Central memory CD4-positive, alpha-beta T cell (primary cell): ENCODE measurements around the gene ZNF791.
"Not testable (repeated sequence)": the region's sequence is repeated elsewhere in the genome, so short reads cannot be mapped to it uniquely, and the experiment has no call there.

Experiments
- DNase-seq: peaks from one replicate; pipeline ENCODE4 v3.0.0; 2022

Gene ZNF791

DNA sequence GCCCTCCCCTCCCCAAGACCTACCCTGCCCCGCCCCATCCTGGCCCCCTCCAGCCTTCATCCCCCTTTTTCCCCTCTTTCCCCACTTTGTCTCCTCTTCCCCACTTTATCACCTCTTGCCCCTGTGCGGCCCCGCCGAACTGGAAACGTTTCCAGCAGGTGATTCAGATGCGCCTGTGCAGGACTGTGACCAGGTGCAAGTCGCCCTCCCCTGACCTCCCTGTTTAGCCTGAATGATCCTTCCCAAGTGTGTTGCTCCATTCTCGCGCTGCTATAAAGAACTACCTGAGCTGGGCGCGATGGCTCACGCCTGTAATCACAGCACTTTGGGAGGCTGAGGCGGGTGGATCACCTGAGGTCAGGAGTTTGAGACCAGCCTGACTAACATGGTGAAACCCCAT lies 25.9 kb downstream of the ZNF791 start:
- DNase-seq, result no peak

DNA sequence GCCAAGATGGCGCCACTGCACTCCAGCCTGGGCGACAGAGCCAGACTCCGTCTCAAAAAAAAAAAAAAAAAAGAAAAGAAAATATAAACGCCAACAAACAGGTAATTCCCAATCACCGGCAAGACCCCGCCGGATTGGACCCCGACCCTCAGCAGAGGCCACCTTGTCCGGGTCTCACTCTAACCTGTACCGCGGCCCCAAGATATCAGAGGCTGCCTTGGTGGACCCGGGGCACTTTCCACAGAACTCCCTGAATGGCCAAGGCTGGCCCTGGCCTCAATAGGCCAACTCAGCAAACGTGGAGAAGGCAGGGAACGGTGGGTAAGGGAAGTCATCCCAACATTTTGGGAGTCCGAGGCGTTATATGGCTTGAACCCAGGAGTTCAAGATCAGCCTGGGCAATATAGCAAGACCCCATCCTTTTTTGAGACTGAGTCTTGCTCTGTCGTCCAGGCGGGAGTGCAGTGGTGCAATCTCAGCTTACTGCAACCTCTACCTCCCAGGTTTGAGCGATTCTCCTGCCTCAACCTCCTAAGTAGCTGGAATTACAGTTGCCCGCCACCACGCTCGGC lies 28.0 kb downstream of the ZNF791 start:
- DNase-seq, result no peak

DNA sequence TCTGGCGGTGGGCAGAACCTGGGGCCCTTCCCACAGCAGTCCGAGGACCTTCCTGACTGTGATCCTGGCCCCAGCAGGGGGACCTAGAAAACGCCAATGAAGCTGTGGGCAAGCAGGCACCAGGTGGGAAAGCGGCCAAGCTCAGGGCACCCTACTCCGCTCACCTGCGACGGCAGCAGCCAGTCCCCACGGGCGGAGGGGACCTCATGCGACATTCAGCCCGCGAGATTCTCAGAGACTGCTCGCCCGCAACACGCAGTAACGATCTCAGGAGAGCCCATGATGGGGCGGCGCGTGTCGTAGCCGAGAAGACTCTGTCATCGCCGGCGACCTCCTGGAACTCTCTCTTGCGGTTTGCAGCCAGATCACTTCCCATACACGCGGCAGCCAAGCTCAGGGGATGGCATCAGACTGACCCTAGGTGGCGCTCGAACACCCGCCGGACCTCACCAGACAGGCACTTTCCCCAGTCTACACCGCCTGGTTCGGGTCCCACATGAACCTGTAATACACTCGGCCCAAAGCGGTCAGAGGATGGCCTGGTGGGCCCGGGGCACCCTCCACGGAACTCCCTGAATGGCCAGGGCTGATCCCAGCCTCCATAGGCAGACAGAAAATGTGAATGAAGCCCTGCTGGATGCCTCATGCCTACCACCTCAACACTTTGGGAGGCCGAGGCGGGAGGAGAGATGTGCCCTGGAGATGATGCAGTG lies 29.3 kb downstream of the ZNF791 start:
- DNase-seq, result peak; percentile 70

DNA sequence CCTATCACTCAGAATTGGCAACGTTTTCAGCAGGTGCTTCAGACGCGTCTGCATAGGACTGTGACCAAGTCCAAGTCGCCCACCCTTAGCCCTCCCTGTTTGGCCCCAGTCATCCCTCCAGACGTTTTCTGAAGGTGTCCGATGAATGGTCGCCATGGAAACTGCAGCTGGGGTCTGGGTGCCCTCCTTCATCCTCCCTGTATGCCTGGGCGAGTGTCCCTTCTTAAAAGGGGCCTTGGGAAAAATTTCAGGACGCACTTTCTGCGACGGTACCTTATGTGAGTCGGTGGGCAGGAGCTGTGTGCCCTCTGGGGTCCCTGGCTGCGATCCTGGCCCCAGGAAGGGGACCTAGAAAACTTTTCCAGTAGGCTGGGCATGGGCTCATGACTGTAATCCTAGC lies 30.7 kb downstream of the ZNF791 start:
- no peak for DNase-seq

DNA sequence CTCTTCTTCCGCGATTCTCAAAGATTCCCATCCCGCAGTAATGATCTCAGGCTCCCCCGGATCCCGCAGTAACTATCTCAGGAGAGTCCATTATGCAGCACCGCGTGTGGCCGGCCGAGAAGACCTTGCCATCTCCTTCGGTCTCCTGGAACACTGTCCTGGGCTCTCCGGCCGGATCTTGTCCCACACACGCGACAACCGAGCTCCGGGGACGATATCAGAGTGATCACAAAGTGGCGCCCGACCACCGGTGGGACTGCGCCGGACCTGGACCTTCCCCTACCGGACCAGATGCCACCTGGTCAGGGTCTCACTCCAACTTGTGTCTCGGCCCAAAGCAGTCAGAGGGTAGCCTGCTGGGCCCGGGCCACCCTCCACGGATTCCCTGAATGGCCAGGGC lies 31.8 kb downstream of the ZNF791 start:
- no peak for DNase-seq

DNA sequence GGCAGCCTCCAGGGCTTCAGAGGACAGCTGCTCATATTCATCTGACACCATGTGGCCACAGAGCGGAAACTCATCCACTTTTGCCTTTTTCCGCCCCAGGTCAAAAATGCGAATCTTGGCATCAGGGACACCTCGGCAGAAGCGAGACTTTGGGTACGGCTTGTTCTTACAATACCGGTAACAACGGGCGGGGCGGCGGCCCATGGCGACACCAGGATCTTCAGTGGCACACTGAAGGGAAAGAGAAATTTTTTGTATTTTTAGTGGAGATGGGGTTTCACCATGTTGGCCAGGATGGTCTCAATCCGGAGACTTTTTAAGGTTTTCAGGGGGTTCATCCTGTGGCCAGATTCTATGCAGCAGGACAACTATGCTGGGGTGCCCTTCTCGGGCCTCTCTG lies 33.0 kb downstream of the ZNF791 start:
- not testable (repeated sequence) for DNase-seq

DNA sequence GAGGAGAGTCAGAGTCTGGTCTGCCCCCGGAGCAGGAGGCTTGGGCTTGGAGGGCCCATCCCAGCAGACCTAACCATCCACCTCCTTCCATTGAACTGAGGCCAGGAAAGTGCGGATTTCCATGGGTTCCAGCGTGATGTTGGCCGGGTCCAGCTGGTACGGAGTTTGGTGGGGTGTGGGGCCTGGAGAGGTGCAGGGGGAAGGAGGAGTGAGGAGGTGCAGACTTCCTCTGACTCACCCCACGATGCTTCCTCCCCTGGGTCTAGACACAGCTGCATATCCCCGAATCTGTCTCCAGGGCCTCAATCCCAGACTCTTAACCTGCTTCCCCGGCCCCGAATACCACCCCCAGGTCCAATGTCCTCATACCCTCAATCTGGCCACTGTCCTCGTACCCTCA lies 35.8 kb downstream of the ZNF791 start:
- DNase-seq, result no peak

DNA sequence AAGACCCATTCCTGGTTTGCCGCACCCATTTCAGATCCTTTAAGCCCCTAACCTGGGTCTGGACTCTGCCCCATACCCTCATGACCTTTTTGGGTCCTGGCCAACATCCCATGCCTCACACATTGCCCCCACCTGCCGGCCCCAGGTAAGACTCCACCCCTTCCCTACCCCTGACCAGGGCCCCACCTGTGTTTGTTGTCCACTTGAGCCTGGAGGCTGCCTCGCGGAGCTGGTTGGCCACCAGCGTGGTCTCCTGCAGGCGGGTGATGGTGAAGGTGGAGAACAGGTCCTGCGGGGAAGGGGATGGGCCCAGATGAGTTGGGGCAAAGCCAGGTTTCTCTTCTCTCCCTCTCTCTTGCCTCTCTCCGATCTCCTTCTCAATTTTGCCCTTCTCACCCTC lies 36.3 kb downstream of the ZNF791 start:
- no peak for DNase-seq

DNA sequence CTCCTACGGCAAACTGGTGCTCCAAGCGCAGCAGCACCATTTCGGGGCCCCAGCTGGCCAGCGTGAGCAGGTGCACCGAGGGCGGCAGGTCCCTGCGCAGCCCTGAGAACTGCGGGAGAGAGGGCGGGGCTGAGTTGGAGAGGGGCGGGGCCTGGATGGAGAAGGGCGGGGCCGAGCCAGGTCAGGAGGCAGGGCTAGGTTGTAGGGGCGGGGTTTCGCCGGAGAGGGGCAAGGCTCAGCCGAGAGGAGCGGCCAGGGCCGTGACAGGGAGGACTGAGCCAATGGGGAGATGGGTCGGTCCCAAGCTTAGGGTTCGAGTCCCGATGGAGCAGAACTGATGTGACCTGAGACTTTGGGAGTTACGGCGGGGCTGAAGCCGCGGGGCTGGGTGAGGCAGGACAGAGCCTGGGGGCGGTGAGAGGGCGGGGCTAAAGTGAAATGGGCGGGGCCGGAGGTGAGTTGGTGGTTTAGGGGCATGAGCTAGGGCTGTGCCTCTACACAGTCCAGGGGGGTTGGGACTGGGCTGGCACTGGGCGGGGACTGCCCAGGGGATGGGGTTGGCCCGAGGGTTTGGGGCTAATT lies 36.9 kb downstream of the ZNF791 start:
- DNase-seq, result no peak

DNA sequence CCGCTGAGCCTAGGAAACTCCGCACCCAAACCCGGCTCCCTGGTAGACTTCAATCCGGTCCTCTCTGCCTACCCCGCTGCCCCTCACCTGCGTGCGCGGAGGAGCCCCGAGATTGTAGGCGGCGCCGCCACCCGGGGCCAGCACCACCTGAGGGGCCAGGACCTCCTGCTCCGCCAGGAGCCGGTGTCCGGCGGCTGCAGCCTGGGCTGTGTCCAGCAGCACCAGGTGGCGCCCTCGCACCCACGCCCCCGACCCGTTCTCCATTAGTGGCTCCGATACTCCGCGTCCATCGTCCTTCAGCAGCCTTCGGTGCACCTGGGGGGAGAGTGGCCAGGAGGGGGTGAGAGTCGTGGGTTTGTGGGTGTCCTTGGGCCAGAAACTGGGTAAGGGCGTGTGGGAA lies 37.4 kb downstream of the ZNF791 start:
- no peak for DNase-seq

DNA sequence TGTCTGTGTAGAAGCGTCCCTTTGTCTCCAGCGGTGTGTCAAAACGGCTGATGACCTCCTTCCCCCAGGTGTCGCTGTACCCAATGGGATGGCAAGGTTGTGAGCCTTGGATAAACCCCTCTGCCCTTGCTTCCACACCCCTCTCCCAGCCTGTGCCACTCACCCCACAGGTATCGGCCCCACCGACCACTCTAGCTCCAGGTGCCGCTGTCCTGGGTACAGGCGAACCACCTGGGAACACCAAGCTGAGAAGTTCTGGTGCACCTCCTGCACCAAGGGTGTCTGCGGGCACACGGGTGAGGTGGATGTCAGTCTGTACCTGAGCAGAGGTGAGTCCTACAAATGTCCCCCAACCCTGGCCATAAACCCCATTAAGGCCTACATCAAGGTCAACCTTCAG lies 39.2 kb downstream of the ZNF791 start:
- DNase-seq, result no peak

DNA sequence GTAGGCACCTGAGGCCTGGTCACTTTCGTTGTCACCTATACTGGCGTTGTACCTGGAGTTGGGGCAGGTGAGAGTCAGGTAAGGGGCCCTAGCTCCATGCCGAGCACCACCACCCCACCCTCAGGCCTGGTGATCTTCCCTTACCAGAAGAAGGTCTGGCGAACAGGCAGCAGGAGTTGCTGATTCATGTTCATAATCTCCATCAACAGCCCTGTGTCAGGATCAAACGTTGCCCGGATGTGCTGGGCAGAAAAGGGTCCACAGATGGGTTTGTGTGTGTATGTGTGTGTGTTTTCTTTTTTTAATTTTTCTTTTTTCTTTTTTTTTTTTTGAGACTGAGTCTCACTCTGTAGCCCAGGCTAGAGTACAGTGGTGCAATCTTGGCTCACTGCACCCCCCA lies 41.5 kb downstream of the ZNF791 start:
- DNase-seq, result no peak

DNA sequence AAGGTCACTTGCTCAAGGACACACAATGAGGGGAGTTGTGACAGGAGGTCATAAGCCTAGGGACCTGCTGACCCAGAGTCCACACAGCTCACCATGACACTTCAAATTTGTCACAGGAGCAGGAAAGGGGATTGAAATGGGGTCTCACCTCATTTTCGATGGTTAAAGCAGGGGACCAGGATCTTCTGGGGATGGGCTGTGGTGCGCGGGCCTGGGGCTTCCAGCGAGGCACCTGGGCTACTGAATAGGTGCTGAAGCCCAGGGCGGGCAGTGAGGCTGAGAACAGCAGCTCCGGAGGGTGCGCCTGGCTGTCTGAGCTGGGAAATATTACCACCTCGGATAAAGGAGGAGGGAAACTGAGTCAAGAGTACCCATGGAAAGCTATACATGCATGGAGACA lies 44.8 kb downstream of the ZNF791 start:
- DNase-seq, result no peak

DNA sequence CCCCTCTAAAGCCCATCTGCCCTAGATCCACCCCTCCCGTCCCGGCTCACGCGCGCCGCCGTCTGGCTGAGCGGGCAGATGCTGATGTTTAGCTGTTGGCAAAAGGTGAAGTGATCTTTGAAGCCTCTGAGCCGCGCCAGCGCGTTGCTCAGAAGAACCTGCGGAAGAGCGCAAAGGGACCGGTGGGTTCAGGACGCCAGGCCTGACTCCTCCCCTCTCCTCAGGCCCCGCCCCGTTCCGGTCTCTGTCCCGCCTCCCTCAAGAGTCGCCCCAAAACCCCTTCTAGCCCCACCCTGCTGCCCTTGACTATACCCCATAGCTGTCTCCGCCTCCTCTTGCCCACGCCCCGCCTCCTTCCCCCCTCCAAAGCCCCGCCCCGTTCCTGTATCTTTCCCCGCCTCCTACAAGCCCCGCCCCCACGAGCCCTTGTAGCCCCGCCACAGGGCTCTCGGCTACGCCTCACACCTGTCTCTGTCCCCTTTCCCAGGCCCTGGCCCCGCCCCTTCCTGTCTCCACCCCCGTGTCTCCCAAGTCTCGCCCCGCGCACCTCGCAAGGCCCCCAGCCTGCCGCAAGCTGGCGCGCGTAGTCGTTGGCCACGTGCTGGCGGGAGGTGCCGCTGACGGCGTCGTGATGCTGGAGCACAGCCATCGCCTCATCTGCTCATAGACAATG lies 46.3 kb downstream of the ZNF791 start:
- no peak for DNase-seq

DNA sequence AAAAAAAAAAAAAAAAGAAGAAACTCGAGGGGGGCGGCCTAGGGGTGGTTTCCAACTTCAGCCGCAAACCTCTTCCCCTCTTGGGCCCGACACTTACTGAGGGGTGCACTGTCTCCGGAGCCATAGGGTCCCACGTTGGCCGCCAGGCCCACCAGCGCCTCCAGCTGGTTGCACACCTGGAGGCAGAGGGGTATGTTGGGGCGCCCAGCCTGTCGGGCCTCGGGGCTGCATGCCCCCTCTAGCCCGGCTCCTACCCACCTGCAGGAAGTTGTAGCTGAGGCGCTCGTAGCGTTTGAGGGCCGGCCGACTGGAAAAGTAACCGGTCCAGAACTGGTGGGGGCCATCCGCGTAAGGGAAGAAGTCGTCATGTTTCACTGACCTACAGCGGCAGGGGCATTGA lies 47.2 kb downstream of the ZNF791 start:
- DNase-seq, result no peak

DNA sequence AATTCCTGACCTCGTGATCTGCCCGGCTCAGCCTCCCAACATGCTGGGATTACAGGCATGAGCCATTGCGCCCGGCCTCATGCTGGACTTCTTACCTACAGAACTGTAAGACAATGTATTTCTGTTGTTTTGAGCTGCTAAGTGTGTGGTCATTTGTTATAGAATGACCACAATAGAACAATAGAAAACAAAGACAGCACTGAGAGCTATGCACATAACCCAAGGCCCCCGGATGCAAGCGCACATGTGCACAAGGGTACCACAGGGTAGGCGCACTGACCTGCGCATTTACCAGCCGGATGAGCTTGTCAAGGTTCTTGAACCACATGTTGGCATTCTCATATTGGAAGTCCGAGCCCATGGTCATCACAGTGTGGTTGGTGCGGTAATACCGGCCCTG lies 50.3 kb downstream of the ZNF791 start:
- no peak for DNase-seq

DNA sequence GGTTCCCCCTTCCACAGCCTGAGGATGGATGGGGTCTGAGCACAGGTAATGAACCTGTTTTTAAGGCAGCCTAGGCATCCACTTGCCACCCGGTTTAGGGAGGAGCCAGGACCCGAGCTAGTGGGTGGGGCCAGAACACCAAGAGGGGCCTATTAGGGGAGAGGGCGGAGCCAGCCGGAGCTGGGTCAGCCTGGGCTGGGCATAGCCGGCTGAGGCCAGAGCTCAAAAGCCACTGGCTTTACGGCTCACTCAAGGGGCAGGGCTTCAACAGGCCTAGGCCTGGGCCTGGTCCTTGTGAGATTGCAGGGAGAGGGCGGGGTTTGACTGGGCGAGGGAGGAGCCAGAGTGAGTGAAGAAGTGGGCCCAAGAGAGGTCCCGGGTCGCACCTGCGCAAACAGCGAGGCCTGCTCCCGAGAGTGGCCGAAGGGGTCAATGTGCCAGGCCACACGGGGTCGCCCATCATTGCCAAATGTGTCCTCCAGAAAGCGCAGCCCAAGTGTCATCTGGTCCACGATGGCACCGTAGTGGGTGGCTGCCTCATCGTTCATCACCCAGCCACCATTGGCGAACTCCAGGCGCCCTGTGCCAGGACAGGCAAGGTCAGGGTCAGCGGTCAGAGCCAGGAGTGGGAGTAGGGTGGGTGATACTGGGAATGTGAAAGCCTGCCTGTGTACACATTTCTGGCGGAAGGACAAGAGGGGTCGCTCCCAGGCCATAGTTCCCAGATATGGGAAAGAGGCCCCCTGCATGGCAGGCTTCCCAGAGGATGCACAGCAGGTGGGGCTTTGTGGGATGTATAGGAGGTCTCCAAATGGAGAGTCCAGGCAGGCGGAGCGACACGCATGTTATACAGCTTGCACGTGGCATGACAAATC lies 53.9 kb downstream of the ZNF791 start:
- no peak for DNase-seq

DNA sequence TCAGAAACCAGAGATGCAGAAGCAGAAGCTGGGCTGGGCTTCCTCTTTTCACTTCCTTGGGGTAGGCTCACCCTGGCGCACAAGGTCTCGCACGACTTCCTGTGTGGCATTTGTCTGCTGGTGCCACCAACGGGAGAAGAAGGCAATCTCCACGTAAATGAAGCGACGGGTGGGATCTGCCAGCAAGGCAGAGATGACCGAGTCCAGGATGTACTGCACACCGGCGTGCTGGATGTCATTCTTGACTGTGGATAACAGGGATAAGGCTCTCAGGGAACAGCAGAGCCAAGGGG lies 54.5 kb downstream of the ZNF791 start:
- DNase-seq, result peak; percentile 54

DNA sequence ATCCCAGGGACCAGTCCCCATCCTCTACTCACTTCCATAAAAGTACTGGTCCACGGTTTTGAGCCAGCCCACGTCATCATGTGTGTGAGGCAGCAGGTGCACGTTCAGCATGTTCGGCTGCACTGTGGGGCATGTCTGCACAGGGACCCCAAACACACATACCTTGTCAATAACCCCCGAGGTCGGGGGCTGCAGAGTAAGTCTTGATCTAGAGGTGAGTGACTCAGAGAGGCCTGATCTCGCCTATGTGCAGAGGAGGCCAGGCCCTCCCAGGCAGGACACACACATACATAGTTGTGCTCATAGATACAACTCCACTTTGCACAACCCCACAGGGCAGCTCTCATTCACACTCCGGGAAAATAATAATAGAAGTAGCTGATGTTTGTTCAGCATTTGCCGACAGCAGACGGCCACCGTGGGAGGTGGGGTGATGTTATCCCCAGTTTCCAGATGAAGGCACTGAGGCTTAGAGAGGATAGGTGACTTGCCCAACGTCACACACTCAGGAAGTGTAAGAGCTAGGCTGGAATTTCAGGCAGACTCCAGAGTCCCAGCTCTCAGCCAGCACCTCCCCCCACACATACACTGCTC lies 55.0 kb downstream of the ZNF791 start:
- no peak for DNase-seq

DNA sequence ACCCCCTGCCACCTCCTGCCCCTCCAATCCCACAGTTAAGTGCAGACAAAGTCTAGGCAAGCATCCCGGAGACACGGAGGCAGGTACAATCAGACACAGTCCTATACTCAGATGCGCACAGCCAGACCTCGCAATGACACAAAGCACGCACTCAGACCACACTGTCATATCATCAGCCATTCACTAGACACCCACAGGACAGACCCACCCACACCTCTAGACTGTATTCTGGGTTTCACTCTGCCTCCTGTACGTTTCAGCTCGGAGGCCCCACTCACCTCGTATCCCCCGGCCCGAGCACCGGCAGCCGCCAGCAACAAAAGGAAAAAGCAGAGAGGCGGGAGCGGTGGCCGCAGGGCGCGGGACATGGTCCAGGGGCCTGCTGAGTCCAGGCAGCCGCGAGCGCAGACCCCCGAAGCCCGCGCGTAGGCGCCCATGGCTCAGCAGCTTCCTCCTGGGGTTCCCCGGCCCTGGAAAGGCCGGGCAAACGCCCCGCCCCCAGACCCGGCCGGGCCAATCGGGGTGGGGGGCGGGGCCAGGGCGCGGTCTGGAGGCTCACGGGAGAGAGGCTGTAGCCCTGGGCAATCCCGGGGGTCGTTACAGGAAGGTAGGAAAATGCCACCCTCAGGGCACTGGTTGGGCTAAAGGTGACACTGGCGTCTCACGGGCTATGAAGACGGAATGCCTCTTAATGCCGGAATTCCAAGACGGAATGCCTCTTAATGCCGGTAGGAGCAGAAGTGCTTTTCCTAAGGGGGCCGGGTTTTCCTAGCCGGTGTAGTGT lies 55.7 kb downstream of the ZNF791 start, which contains the start of the genes MAN2B1 and WDR83:
Gene MAN2B1, minus strand, starts transcription at position 478 of the 784 bp plus-strand sequence. Its CDS starts 41 bp downstream, at position 437.
Gene WDR83, plus strand, starts transcription at position 543 of the 784 bp plus-strand sequence. CDS start 2,984 bp downstream, outside the sequence.
- DNase-seq, result peak; percentile 73

DNA sequence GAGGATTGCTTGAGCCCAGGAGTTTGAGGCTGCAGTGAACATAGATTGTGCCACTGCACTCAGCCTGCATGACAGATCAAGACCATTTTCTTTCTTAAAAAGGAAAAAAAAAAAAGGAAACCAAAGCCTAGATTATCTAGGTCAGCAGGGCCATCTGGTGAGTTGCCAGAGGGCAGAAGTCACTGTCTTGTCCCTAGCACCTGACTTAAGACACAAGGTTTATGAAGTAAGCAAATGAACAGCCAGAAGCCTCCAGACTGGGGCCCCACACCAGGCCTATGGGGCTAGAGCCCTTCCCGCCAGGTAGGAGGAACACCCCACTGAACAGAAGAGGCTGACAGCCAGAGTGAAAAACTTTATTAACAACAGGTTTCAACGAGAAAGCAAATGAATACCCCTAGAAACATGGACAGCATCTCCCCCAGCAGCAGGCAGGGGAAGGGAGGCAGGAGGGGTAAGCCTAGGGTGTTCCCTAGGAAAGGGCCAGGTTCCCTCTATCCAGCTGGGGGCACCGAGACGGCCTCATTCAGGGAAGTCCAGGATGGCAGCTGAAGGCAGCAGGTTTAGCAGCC lies 57.1 kb downstream of the ZNF791 start:
- no peak for DNase-seq
